NCI-H2196 (cell line): ENCODE results near the gene KCTD8.
"Not testable (repeated sequence)": the region's sequence is repeated elsewhere in the genome, so short reads cannot be mapped to it uniquely, and the experiment has no call there.

ENCODE experiments used
- DNase-seq: peaks from one replicate; lab custom pipeline; 2025; ENCODE audit not compliant: unreplicated experiment; lab: John Stamatoyannopoulos, UW

KCTD8 gene

GRCh38 chr4:44342800-44343199 is 105.8 kb downstream of the KCTD8 start:
- DNase-seq = no peak

GRCh38 chr4:44326741-44327140 is 121.9 kb downstream of the KCTD8 start:
- no peak for DNase-seq

- no peak for DNase-seq
These were observed 127.8 kb downstream of the KCTD8 start for GRCh38 chr4:44320833-44321232.

GRCh38 chr4:44319129-44319528 is 129.5 kb downstream of the KCTD8 start:
- DNase-seq = no peak

DNA sequence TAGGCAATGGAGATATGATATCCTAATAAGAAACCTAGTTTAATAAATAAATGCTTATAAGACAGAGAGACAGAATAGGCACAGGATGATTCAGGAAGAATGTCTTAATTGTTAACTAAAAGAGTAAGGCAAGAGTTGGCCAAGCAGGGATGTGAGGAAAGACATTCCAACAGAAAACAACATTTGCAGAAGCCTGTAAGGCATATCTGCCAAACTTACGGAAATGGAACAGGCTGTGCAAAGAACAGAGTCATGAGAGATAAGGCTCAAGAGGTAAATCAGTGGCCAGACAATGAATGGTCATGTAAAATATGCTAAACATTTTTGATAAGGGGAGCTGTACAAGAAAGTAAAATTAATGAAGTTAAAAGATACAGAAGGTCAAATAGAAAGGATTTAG is 134.9 kb downstream of the KCTD8 start:
- DNase-seq = no peak

- DNase-seq = no peak
These were observed 161.1 kb downstream of the KCTD8 start for GRCh38 chr4:44287505-44287904.

- no peak for DNase-seq
These were observed 169.1 kb downstream of the KCTD8 start for GRCh38 chr4:44279469-44279868.

- DNase-seq = no peak
These were observed 169.5 kb downstream of the KCTD8 start for GRCh38 chr4:44279066-44279465.

DNA sequence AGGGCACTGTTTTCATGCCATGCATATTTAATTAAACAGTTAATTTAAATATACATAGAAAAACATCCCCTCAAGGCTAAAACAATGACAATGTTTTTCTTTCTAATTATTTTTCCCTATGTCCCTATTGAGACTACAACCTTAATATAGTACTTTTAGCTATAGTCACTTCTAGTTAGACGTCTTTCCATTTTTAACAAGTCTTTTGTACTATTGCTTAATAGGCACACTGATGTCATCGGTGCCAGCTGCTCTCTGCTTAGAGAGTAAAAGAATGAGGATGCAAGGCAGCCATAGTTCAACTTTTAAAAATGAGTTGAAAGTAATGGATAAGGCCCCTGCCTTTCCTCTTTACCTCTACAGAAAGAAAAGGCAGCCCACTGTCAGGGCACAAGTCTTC is 191.1 kb downstream of the KCTD8 start:
- no peak for DNase-seq

DNA sequence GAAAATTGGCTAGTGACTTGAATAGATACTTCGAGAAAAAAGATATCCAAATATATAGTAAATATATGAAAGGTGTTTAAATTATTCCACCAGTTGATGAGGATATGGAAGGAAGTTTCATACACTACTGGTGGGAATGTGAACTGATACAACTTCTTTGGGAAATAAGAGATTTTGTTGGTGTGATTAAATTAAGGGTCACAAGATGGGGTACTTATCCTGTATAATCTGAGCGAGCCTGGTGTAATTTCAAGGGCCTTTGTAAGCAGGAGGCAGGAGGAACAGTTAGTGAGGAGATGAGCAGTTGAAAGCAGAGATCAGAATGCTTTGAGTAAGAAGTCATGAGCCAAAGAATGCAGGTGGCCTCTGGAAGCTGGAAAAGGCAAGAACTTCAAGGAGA is 192.2 kb downstream of the KCTD8 start:
- no peak for DNase-seq

DNA sequence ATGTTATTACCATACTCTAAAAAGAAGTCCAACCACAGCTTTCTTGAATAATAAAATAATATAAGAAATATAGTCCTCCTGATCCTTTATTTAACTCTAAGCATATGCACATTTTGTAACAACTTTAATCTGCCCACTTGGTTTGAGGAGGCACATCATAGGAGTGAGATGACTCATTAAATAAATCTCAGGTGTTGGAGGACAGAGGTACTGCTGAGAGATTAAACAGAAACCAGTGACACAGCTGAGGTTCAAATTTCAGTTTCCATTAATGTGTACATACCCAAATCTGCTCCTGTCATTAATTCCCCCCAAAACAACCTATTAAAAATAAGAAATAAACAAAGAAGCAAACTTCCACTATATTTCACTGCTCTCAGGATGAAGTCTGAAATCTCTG is 211.0 kb downstream of the KCTD8 start:
- no peak for DNase-seq

- DNase-seq = no peak
These were observed 212.7 kb downstream of the KCTD8 start for GRCh38 chr4:44235897-44236296.

- DNase-seq = no peak
These were observed 216.3 kb downstream of the KCTD8 start for GRCh38 chr4:44232262-44232661.

- no peak for DNase-seq
These were observed 217.6 kb downstream of the KCTD8 start for GRCh38 chr4:44231006-44231405.

DNA sequence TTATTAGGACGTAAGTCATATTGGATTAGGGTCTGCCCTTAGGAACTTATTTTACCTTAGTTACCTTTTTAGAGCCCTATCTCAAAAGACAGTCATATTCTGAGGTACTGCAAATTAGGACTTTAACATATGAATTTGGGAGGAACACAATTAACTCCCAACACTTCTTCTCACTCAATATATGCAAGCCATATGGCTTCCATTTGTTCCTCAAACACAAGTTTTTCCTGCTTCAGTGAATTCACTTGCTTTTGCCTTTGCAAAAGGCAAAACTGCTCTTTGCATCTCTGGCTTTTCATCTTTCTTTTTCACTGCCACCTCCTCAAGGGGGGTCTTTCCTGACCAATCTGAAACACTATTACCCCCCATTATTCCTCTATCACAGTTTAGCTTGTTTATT is 220.3 kb downstream of the KCTD8 start:
- no peak for DNase-seq

GRCh38 chr4:44221407-44221806 is 227.2 kb downstream of the KCTD8 start:
- no peak for DNase-seq

DNA sequence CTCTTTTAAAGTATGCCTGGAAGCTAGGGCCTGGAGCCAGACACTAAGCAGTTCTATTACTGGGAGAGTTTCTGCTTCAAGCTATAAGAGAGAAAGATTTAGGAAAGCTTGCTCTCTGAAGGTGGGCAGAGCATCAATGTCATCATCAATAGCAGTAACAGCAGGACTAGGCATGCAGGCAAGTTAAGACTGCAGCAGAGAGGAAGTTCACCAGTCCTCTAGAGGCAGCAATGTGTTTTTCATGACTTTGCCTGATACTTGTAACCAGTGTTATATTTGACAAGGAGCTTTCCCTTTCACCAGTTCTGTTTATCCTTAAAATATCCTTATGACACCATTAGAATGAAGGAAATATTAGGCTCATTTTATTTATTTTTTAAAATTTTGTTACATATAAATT is 237.9 kb downstream of the KCTD8 start:
- no peak for DNase-seq

GRCh38 chr4:44196796-44197195 is 251.8 kb downstream of the KCTD8 start:
- DNase-seq = no peak

DNA sequence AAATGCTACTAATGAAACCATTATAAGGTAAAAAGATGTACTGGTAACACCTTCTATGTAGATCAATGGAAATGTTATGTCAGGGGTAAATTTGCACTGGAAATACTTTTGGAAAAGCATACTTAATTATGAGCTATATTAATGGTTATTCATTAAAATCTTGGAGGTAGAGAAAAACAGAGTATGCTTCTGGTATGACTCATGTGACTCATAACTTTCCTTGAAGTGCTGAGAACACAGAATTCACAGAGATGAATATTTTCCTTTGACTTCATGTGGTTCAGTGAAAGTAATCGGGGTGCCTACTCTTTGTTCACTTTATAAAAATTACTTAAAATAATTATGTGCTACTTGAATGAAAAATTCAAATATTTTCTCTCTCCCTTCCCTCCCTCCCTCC is 254.2 kb downstream of the KCTD8 start:
- DNase-seq = no peak

DNA sequence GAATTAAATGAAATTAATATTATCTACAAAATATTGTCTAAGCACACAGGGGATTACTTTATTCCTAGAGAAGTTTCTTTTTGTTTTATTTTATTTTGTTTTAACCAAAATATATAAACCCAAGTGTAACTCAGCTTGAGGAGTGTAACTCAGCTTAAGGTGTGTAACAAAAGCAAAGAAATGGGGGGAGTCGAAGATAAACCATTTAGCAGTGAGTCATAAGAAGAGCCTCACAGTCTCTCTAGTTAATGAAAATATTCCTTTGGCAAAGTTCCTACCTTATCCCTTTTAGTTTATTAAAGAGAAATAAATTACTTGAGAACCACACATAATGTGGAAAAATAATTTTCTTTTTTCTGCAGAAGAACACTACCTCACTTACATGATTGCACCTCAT is 261.8 kb downstream of the KCTD8 start:
- no peak for DNase-seq

- DNase-seq = no peak
These were observed 262.3 kb downstream of the KCTD8 start for GRCh38 chr4:44186096-44186849.

DNA sequence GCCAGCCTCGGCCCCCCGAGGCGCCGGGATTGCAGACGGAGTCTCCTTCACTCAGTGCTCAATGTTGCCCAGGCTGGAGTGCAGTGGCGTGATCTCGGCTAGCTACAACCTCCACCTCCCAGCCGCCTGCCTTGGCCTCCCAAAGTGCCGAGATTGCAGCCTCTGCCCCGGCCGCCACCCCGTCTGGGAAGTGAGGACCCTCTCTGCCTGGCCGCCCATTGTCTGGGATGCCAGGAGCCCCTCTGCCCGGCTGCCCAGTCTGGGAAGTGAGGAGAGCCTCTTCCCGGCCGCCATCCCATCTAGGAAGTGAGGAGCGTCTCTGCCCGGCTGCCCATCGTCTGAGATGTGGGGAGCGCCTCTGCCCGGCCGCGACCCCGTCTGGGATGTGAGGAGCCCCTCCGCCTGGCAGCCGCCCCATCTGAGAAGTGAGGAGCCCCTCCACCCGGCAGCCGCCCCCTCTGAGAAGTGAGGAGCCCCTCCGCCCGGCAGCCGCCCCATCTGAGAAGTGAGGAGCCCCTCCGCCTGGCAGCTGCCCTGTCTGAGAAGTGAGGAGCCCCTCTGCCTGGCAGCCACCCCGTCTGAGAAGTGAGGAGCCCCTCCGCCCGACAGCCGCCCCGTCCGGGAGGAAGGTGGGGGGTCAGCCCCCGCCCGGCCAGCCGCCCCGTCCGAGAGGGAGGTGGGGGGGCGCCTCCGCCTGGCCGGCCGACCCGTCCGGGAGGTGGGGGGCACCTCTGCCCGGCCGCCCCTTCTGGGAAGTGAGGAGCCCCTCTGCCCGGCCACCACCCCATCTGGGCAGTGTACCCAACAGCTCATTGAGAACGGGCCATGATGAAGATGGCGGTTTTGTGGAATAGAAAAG is 266.9 kb downstream of the KCTD8 start:
- not testable (repeated sequence) for DNase-seq
